ENCODE measurements around the gene PKD1.
A peak's percentile ranks its signal among the peaks of the same experiment; 100 is the strongest.
"Not testable (repeated sequence)": the region's sequence is repeated elsewhere in the genome, so short reads cannot be mapped to it uniquely, and the experiment has no call there.

The PKD1 gene

DNA sequence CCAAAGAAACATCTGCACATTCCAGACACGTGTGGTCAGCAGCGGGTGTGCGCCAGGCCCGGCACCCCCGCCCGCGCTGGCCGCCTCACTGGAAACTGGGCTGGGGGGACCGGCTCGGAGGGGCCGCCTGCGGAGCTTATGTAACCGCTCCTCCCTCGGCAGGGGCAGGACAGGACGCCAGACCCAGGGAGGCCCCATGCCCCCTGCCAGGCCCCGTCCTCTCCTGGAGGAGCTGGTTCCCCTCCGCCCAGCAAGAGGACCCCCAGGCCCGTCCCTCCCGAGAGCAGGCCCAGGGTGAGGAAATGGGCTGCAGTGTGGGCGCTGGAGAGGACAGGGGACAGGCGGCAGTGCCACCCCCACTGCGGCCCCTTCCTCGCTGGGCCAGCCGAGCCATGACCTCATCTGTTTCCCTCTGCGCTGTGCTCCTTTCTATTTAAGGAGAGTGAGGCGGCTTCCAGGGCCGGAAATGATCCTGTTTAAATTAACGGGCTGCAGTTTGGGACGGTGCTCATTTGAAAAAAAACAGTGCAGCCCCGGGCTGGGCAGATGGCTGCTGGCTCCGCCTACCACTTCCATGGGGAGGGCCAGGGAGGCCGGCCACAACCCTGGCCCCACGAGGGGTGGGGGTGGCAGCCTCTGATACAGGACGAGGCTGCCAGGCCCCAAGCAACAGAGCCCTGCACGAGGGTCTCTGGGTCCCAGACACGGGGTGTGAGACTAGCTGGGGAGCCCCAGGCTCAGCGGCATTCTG lies 10.8 kb downstream of the PKD1 start:
- not testable (repeated sequence) for H3K9me3 ChIP-seq (ENCODE audit: control insufficient read depth in 2 of 2, low read length in 2 of 2); H3K4me3 ChIP-seq (ENCODE audit: low read length in 2 of 2); H3K27me3 ChIP-seq (ENCODE audit: control insufficient read depth in 2 of 2, insufficient read depth in 2 of 2, low read length in 2 of 2); H3K36me3 ChIP-seq (ENCODE audit: control insufficient read depth in 2 of 2, insufficient read depth in 2 of 2, low read length in 2 of 2)
- peak overlapping the region; percentile 82 to 84 for H3K27ac ChIP-seq (ENCODE audit: low read depth in 2 of 2, low read length in 2 of 2)
- H3K9ac ChIP-seq (ENCODE audit: low read depth in 1 of 2, low read length in 2 of 2): peak overlapping the region in 1 of 2 donors; percentile 54
- peaks cover 15 to 28% of the 10 kb centered on the region in 2 donors for H3K4me1 ChIP-seq (ENCODE audit: control insufficient read depth in 2 of 2, insufficient read depth in 2 of 2, low read length in 2 of 2)

DNA sequence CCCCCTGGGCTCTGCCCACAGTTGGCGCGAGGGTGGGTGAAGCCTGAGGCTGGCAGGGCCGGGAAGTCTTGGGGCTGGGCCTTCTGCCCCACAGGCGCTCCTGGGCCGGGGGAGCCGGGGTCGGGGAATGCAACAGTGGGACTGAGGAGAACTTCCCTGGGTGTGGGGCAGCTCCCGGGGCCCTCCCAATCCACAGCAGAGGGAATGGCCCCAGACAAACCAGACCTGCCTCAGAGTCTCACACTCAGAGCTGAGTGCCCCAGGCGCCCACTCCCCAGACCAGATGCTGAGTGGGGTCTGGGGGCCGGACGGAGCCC lies 11.4 kb downstream of the PKD1 start:
- peak overlapping the region in 1 of 2 donors; percentile 54 for H3K9ac ChIP-seq (ENCODE audit: low read depth in 1 of 2, low read length in 2 of 2)
- H3K36me3 ChIP-seq (ENCODE audit: control insufficient read depth in 2 of 2, insufficient read depth in 2 of 2, low read length in 2 of 2); H3K27me3 ChIP-seq (ENCODE audit: control insufficient read depth in 2 of 2, insufficient read depth in 2 of 2, low read length in 2 of 2); H3K4me3 ChIP-seq (ENCODE audit: low read length in 2 of 2); H3K9me3 ChIP-seq (ENCODE audit: control insufficient read depth in 2 of 2, low read length in 2 of 2): not testable (repeated sequence)
- peaks cover 15 to 28% of the 10 kb centered on the region in 2 donors for H3K4me1 ChIP-seq (ENCODE audit: control insufficient read depth in 2 of 2, insufficient read depth in 2 of 2, low read length in 2 of 2)
- peak overlapping the region; percentile 82 to 84 for H3K27ac ChIP-seq (ENCODE audit: low read depth in 2 of 2, low read length in 2 of 2)

DNA sequence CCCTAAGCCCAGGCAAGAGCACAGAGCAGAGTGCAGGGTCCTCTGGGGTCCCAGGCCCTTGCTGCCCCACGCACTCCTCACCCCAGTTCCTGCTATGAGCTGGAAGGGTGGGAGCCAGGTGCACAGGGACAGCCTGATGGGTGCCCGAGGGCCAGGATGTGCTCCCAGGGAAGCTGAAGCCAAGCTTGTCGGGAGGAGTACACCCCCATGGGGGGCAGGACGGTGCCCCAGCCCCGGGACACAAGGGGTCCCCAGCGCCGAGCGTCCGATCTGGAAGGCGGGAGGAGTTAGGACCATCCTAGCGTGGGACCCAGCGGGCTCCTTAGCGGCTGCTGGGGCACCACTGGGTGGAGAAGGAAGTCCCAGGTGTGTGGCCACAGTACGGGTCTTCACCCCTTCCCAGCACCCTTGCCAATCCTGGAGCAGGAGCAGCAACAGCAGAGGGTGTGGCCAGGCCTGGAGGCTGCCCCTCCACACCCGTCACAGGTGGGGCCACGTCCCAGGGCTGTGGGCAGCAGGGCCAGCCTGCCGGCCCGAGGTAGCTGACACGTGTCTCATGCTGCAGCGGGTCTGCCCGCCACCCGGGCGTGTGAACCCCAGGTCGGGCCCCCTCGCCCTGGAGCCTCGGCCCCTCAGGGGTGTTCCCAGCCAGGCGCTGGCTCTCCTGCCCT lies 11.9 kb downstream of the PKD1 start:
- H3K27me3 ChIP-seq (ENCODE audit: control insufficient read depth in 2 of 2, insufficient read depth in 2 of 2, low read length in 2 of 2); H3K9me3 ChIP-seq (ENCODE audit: control insufficient read depth in 2 of 2, low read length in 2 of 2); H3K4me3 ChIP-seq (ENCODE audit: low read length in 2 of 2); H3K36me3 ChIP-seq (ENCODE audit: control insufficient read depth in 2 of 2, insufficient read depth in 2 of 2, low read length in 2 of 2): not testable (repeated sequence)
- peak overlapping the region; percentile 82 to 84 for H3K27ac ChIP-seq (ENCODE audit: low read depth in 2 of 2, low read length in 2 of 2)
- H3K4me1 ChIP-seq (ENCODE audit: control insufficient read depth in 2 of 2, insufficient read depth in 2 of 2, low read length in 2 of 2): peaks cover 15 to 28% of the 10 kb centered on the region in 2 donors
- peak overlapping the region in 1 of 2 donors; percentile 54 for H3K9ac ChIP-seq (ENCODE audit: low read depth in 1 of 2, low read length in 2 of 2)

DNA sequence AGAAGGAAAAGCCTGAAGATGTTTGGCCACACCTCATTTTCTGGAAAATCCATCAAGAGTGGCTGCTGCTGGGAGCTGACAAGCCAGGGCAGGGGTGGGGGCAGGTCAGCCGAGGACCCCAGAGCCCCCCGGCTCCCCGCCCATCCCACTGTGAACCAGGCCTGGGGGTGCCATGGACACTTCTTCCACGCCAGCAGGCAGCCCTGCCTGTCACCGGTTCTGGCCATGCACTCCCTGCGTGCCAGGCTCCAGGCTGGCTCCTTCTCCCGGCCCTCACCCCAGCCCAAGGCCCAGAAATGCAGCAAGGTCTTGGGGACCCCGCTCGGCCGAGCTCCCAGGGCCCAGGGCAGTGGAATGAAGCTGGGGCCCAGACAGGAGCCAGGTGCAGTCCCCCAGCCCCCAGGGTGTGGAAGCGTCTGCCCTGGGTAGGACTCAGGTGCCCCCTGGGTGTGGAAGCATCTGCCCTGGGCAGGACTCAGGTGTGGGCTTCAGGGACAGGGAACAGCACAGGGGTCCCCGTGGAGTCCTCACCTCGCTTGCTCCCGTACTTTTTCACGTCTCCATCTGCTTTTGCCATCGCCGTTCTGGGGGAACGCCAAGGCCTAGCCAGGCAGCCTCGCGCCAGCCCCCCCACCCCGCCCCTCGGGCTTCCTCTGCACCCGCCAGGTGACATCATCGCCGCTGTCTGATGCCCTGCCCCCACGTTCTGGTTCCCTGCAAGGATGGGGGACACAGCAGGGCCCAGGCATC lies 12.6 kb downstream of the PKD1 start:
- H3K36me3 ChIP-seq (ENCODE audit: control insufficient read depth in 2 of 2, insufficient read depth in 2 of 2, low read length in 2 of 2); H3K9me3 ChIP-seq (ENCODE audit: control insufficient read depth in 2 of 2, low read length in 2 of 2); H3K9ac ChIP-seq (ENCODE audit: low read depth in 1 of 2, low read length in 2 of 2); H3K4me3 ChIP-seq (ENCODE audit: low read length in 2 of 2); H3K27me3 ChIP-seq (ENCODE audit: control insufficient read depth in 2 of 2, insufficient read depth in 2 of 2, low read length in 2 of 2): not testable (repeated sequence)
- Histone ChIP-seq H3K4me1 (ENCODE audit: control insufficient read depth in 2 of 2, insufficient read depth in 2 of 2, low read length in 2 of 2) (peaks cover 11 to 23% of the 10 kb centered on the region in 2 donors), H3K27ac (ENCODE audit: low read depth in 2 of 2, low read length in 2 of 2) (peak overlapping the region in 1 of 2 donors; percentile 4)

- Histone ChIP-seq H3K27ac (ENCODE audit: low read depth in 2 of 2, low read length in 2 of 2) (peak overlapping the region in 1 of 2 donors; percentile 11), H3K9ac (ENCODE audit: low read depth in 1 of 2, low read length in 2 of 2) (no peak overlapping the region), H3K9me3 (ENCODE audit: control insufficient read depth in 2 of 2, low read length in 2 of 2) (no peaks in the 10 kb centered on the region), H3K36me3 (ENCODE audit: control insufficient read depth in 2 of 2, insufficient read depth in 2 of 2, low read length in 2 of 2) (no peaks in the 10 kb centered on the region), H3K4me1 (ENCODE audit: control insufficient read depth in 2 of 2, insufficient read depth in 2 of 2, low read length in 2 of 2) (peaks cover 11 to 21% of the 10 kb centered on the region in 2 donors), H3K27me3 (ENCODE audit: control insufficient read depth in 2 of 2, insufficient read depth in 2 of 2, low read length in 2 of 2) (no peaks in the 10 kb centered on the region), H3K4me3 (ENCODE audit: low read length in 2 of 2) (no peak overlapping the region)
Observed at GRCh38 chr16:2122429-2122828, 13.3 kb downstream of the PKD1 start.

DNA sequence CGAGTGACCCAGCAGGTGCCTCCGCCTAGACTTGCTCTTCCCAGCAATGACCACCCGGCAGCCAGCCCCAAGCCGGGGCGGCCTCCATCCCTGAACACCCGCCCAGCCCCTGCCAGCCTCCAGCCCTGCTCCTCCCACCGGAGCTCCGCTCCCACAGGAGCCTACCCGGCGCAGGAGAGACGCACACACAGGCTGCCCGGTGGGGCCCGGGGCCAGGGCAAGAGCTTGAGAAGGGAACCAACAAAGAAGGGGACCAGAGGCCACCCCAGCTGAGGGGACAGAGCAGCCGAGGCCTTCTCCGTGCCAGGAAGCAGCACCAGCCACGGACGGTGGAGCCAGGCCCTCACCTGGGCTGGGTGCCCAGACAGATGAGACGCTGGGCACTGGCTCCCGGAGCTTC lies 13.8 kb downstream of the PKD1 start:
- Histone ChIP-seq H3K9ac (ENCODE audit: low read depth in 1 of 2, low read length in 2 of 2) (no peak overlapping the region), H3K27me3 (ENCODE audit: control insufficient read depth in 2 of 2, insufficient read depth in 2 of 2, low read length in 2 of 2) (no peaks in the 10 kb centered on the region), H3K9me3 (ENCODE audit: control insufficient read depth in 2 of 2, low read length in 2 of 2) (no peaks in the 10 kb centered on the region), H3K4me3 (ENCODE audit: low read length in 2 of 2) (no peak overlapping the region), H3K4me1 (ENCODE audit: control insufficient read depth in 2 of 2, insufficient read depth in 2 of 2, low read length in 2 of 2) (peaks cover 5 to 19% of the 10 kb centered on the region in 2 donors), H3K36me3 (ENCODE audit: control insufficient read depth in 2 of 2, insufficient read depth in 2 of 2, low read length in 2 of 2) (no peaks in the 10 kb centered on the region), H3K27ac (ENCODE audit: low read depth in 2 of 2, low read length in 2 of 2) (peak overlapping the region in 1 of 2 donors; percentile 23)

GRCh38 chr16:2121325-2121724 lies 14.4 kb downstream of the PKD1 start:
- H3K36me3 ChIP-seq (ENCODE audit: control insufficient read depth in 2 of 2, insufficient read depth in 2 of 2, low read length in 2 of 2); H3K4me3 ChIP-seq (ENCODE audit: low read length in 2 of 2); H3K9ac ChIP-seq (ENCODE audit: low read depth in 1 of 2, low read length in 2 of 2); H3K27me3 ChIP-seq (ENCODE audit: control insufficient read depth in 2 of 2, insufficient read depth in 2 of 2, low read length in 2 of 2); H3K9me3 ChIP-seq (ENCODE audit: control insufficient read depth in 2 of 2, low read length in 2 of 2): not testable (repeated sequence)
- Histone ChIP-seq H3K4me1 (ENCODE audit: control insufficient read depth in 2 of 2, insufficient read depth in 2 of 2, low read length in 2 of 2) (peaks cover 3 to 14% of the 10 kb centered on the region in 2 donors), H3K27ac (ENCODE audit: low read depth in 2 of 2, low read length in 2 of 2) (peak overlapping the region in 1 of 2 donors; percentile 23)

- H3K36me3 ChIP-seq (ENCODE audit: control insufficient read depth in 2 of 2, insufficient read depth in 2 of 2, low read length in 2 of 2); H3K4me3 ChIP-seq (ENCODE audit: low read length in 2 of 2); H3K9ac ChIP-seq (ENCODE audit: low read depth in 1 of 2, low read length in 2 of 2); H3K9me3 ChIP-seq (ENCODE audit: control insufficient read depth in 2 of 2, low read length in 2 of 2); H3K4me1 ChIP-seq (ENCODE audit: control insufficient read depth in 2 of 2, insufficient read depth in 2 of 2, low read length in 2 of 2); H3K27me3 ChIP-seq (ENCODE audit: control insufficient read depth in 2 of 2, insufficient read depth in 2 of 2, low read length in 2 of 2); H3K27ac ChIP-seq (ENCODE audit: low read depth in 2 of 2, low read length in 2 of 2): not testable (repeated sequence)
Observed at GRCh38 chr16:2117960-2118722, 17.6 kb downstream of the PKD1 start.

GRCh38 chr16:2117341-2117740 lies 18.4 kb downstream of the PKD1 start:
- H3K36me3 ChIP-seq (ENCODE audit: control insufficient read depth in 2 of 2, insufficient read depth in 2 of 2, low read length in 2 of 2); H3K4me1 ChIP-seq (ENCODE audit: control insufficient read depth in 2 of 2, insufficient read depth in 2 of 2, low read length in 2 of 2); H3K27me3 ChIP-seq (ENCODE audit: control insufficient read depth in 2 of 2, insufficient read depth in 2 of 2, low read length in 2 of 2); H3K9me3 ChIP-seq (ENCODE audit: control insufficient read depth in 2 of 2, low read length in 2 of 2); H3K4me3 ChIP-seq (ENCODE audit: low read length in 2 of 2); H3K9ac ChIP-seq (ENCODE audit: low read depth in 1 of 2, low read length in 2 of 2); H3K27ac ChIP-seq (ENCODE audit: low read depth in 2 of 2, low read length in 2 of 2): not testable (repeated sequence)

DNA sequence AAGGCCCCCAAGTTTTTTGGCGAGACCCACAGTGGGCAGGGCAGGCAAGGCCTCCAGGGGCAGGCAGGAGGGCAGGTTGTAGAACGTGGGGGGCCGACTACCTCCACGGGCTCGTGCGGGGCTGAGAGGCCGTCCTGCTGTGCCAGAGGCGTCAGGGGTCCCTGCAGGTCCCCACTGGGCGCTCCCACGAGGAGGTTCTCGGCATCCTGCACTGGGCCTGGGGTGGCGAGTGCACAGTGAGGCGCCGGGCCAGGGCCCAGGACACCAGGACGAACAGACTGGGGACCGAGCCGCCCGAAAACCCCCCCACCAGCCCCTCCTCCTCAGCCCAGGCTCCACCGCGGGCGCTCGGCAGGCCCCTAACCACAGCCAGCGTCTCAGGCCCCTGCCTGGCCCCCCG lies 19.3 kb downstream of the PKD1 start:
- H3K36me3 ChIP-seq (ENCODE audit: control insufficient read depth in 2 of 2, insufficient read depth in 2 of 2, low read length in 2 of 2); H3K9me3 ChIP-seq (ENCODE audit: control insufficient read depth in 2 of 2, low read length in 2 of 2); H3K4me1 ChIP-seq (ENCODE audit: control insufficient read depth in 2 of 2, insufficient read depth in 2 of 2, low read length in 2 of 2); H3K27ac ChIP-seq (ENCODE audit: low read depth in 2 of 2, low read length in 2 of 2); H3K9ac ChIP-seq (ENCODE audit: low read depth in 1 of 2, low read length in 2 of 2); H3K27me3 ChIP-seq (ENCODE audit: control insufficient read depth in 2 of 2, insufficient read depth in 2 of 2, low read length in 2 of 2); H3K4me3 ChIP-seq (ENCODE audit: low read length in 2 of 2): not testable (repeated sequence)
